Ovary (tissue), 3 donors: ENCODE measurements around the gene NCOA3.
A peak's percentile ranks its signal among the peaks of the same experiment; 100 is the strongest.

ENCODE experiments used
- EP300 ChIP-seq: sonication (generic); formaldehyde crosslinking; IDR thresholded peaks from one replicate; pipeline ENCODE4 v1.6.1; 2017; ENCODE audit warnings: antibody characterized with exemption
- POLR2A ChIP-seq: fragments of 450-650 bp; IDR thresholded peaks from one replicate; pipeline ENCODE4 v1.6.1; 2017; ENCODE audit warnings: antibody characterized with exemption, mild to moderate bottlenecking, moderate library complexity
- TF ChIP-seq, protein P1 (sequence below), 3 donors: fragments of 450-650 bp in 2 of 3; fragments of 200-600 bp in 1 of 3; IDR thresholded peaks; one replicate each; pipeline versions ENCODE4 v1.5.1 to v1.8.0; 2016 to 2022; ENCODE audit warnings: antibody characterized with exemption in 3 of 3, mild to moderate bottlenecking in 1 of 3
- donor health status: DM: no; HTN: no; CAD: no.

DNA sequence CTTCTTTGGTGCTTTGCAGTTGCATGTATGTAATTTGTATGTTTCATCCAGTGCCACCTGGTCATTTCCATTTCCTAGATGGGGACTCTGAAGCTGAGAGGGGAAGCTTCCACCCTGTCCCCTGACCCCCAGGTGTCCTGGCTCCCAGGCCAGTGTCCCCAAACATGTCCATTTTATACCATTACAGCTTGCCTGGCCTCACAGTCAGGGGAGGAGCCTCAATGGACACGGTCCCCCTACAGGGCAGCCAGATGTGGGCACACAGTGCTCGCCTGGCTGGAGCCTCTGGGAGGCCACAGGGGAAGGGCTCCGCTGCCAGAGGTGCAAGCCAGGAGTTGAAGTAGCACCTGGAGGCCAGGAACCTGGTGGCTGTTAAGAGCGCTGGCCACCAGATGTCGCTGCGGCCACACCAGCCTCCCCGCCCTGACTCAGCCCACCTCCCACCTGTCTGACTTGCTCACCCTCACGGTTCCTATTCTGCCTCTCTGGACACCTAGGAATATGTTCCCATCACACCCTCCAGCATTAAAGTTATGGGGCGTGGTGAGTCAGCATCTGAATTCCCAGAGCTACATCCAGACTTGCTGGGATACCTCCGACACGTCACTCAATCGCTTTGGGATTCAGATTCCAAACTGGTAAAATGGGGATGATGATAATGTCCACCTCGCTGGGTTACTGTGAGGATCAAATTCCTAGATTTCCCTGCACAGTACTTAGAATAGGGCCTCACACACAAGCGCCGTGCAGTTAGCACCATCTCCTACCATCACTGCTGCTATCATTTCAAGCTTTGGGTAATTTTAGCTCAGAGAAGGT is 176.2 kb downstream of the NCOA3 start:
- TF ChIP-seq, protein P1, sequence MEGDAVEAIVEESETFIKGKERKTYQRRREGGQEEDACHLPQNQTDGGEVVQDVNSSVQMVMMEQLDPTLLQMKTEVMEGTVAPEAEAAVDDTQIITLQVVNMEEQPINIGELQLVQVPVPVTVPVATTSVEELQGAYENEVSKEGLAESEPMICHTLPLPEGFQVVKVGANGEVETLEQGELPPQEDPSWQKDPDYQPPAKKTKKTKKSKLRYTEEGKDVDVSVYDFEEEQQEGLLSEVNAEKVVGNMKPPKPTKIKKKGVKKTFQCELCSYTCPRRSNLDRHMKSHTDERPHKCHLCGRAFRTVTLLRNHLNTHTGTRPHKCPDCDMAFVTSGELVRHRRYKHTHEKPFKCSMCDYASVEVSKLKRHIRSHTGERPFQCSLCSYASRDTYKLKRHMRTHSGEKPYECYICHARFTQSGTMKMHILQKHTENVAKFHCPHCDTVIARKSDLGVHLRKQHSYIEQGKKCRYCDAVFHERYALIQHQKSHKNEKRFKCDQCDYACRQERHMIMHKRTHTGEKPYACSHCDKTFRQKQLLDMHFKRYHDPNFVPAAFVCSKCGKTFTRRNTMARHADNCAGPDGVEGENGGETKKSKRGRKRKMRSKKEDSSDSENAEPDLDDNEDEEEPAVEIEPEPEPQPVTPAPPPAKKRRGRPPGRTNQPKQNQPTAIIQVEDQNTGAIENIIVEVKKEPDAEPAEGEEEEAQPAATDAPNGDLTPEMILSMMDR (IDR thresholded peaks at IDR 0.05), result peak; percentile 40 to 70 (median 56)
- TF ChIP-seq POLR2A, result no peak
- TF ChIP-seq EP300, result no peak
